Measurements from ENCODE around the gene ETV6.

ETV6 gene

DNA sequence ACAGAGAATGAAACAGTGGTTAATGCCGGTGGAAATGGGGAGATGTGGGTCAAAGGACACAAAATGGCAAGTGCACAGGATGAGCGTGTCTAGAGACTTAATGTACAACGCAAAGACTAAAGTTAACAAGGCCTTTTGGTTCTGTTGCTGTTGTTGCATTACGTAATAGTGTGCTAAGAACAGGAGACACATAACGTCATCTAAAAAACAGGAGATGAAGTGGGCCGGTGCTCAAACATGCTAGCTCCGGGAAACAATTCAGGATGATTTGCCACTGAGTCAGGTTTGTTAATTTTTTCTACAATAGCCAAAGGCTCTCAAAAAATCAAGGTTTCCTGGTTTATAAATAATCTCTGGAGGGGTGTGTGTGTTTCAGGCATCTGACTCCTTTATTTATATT lies 55.5 kb downstream of the ETV6 start:
- no peak overlapping the region for H3K4me3 ChIP-seq (ENCODE audit: low read depth, low read length)
- H3K36me3 ChIP-seq (ENCODE audit: control insufficient read depth, insufficient read depth, low read length) = no peaks in the 10 kb centered on the region
- no peaks in the 10 kb centered on the region for H3K27me3 ChIP-seq (ENCODE audit: control insufficient read depth, insufficient read depth, low read length)
- H3K27ac ChIP-seq (ENCODE audit: low read depth, low read length) = no peak overlapping the region
- H3K9ac ChIP-seq (ENCODE audit: low read length) = no peak overlapping the region
- H3K9me3 ChIP-seq (ENCODE audit: control insufficient read depth, insufficient read depth, low read depth, low read length) = no peaks in the 10 kb centered on the region
- peaks cover 28% of the 10 kb centered on the region for H3K4me1 ChIP-seq (ENCODE audit: control insufficient read depth, insufficient read depth, low read length)

- no peaks in the 10 kb centered on the region for H3K36me3 ChIP-seq (ENCODE audit: control insufficient read depth, insufficient read depth, low read length)
- no peaks in the 10 kb centered on the region for H3K27me3 ChIP-seq (ENCODE audit: control insufficient read depth, insufficient read depth, low read length)
- no peak overlapping the region for H3K27ac ChIP-seq (ENCODE audit: low read depth, low read length)
- no peak overlapping the region for H3K4me3 ChIP-seq (ENCODE audit: low read depth, low read length)
- H3K9ac ChIP-seq (ENCODE audit: low read length) = no peak overlapping the region
- peaks cover 16% of the 10 kb centered on the region for H3K4me1 ChIP-seq (ENCODE audit: control insufficient read depth, insufficient read depth, low read length)
- H3K9me3 ChIP-seq (ENCODE audit: control insufficient read depth, insufficient read depth, low read depth, low read length) = no peaks in the 10 kb centered on the region
Observed at GRCh38 chr12:11706509-11707379, 57.3 kb downstream of the ETV6 start.

DNA sequence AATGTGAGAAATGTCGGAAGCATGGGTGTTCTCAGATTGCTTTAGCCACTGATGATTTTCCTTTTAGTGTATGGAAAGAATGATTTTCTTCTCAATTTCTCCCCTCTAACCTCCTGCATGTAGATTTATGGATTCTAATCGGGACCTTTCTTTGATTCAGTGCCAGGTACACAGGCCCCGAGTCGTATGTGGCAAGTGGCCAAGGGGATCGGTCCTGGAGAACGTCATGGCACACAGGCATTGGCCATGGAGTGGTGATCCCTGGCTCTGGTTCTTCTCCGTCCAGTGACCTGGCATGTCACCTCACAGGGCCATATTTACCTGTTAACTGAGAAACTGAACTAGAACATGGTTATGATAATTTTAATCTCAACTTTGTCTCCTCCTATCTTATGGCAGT lies 58.1 kb downstream of the ETV6 start:
- H3K27me3 ChIP-seq (ENCODE audit: control insufficient read depth, insufficient read depth, low read length) = no peaks in the 10 kb centered on the region
- H3K9ac ChIP-seq (ENCODE audit: low read length) = no peak overlapping the region
- no peaks in the 10 kb centered on the region for H3K36me3 ChIP-seq (ENCODE audit: control insufficient read depth, insufficient read depth, low read length)
- H3K4me3 ChIP-seq (ENCODE audit: low read depth, low read length) = no peak overlapping the region
- no peak overlapping the region for H3K27ac ChIP-seq (ENCODE audit: low read depth, low read length)
- no peaks in the 10 kb centered on the region for H3K9me3 ChIP-seq (ENCODE audit: control insufficient read depth, insufficient read depth, low read depth, low read length)
- peaks cover 14% of the 10 kb centered on the region for H3K4me1 ChIP-seq (ENCODE audit: control insufficient read depth, insufficient read depth, low read length)

DNA sequence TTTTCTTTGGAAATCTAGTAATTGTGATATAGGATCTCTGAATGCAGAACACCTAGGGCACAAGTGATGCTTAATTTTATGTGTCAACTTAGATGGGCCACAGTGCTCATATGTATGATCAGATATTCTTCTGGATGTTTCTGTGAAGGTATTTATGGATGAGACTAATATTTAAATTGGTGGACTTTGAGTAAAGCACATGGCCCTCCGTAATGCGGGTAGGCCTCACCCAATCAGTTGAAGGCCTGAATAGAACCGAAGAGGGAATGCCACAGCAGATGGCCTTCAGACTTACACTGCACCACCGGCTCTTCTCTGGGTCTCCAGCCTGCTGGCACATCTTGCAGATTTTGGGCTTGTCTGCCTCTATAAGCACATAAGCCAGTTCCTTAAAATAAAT lies 60.0 kb downstream of the ETV6 start:
- Histone ChIP-seq H3K27ac (ENCODE audit: low read depth, low read length) (no peak overlapping the region), H3K9ac (ENCODE audit: low read length) (no peak overlapping the region), H3K36me3 (ENCODE audit: control insufficient read depth, insufficient read depth, low read length) (no peaks in the 10 kb centered on the region), H3K4me3 (ENCODE audit: low read depth, low read length) (no peak overlapping the region), H3K9me3 (ENCODE audit: control insufficient read depth, insufficient read depth, low read depth, low read length) (no peaks in the 10 kb centered on the region), H3K27me3 (ENCODE audit: control insufficient read depth, insufficient read depth, low read length) (no peaks in the 10 kb centered on the region), H3K4me1 (ENCODE audit: control insufficient read depth, insufficient read depth, low read length) (peaks cover 14% of the 10 kb centered on the region)

DNA sequence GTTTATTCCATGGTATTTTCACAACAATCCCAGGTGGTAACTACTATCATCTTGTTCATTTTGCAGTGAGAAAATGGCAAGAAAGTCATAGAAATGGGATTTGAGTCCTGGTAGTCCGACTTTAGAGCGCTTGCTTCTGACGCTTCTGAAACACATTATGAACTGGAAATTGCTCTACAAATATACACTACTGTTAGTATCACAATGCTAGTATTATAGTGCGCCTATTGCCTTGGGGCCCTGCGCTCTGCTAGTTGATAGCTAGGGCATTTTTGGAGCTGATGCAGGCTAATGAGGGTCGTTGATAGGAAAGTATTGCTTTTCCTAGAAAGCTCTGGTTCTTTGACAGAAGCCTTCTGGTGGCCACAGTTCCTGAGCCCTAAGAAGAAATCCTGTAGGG lies 61.0 kb downstream of the ETV6 start:
- Histone ChIP-seq H3K4me1 (ENCODE audit: control insufficient read depth, insufficient read depth, low read length) (peaks cover 14% of the 10 kb centered on the region), H3K36me3 (ENCODE audit: control insufficient read depth, insufficient read depth, low read length) (no peaks in the 10 kb centered on the region), H3K4me3 (ENCODE audit: low read depth, low read length) (no peak overlapping the region), H3K27me3 (ENCODE audit: control insufficient read depth, insufficient read depth, low read length) (no peaks in the 10 kb centered on the region), H3K27ac (ENCODE audit: low read depth, low read length) (no peak overlapping the region), H3K9ac (ENCODE audit: low read length) (no peak overlapping the region), H3K9me3 (ENCODE audit: control insufficient read depth, insufficient read depth, low read depth, low read length) (no peaks in the 10 kb centered on the region)

DNA sequence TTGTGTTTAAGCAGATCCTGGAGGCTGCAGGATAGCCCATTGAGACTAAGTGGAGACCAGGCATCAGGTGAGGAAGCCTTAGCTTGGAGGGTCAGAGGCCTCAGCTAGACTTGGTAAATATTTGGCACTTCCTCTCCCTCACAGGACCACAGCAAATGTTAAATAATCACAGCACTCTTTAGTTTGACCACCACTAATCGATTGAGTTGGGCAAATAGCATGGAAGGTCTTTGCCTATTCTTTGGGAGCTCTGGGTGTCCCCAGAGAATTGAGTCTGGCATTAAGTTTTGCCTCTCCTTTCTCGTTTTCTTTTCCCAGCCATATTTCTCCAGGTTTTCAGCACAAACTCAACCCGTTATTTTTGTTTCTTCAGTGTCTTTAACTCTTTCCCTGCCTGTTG lies 61.4 kb downstream of the ETV6 start:
- Histone ChIP-seq H3K9me3 (ENCODE audit: control insufficient read depth, insufficient read depth, low read depth, low read length) (no peaks in the 10 kb centered on the region), H3K27me3 (ENCODE audit: control insufficient read depth, insufficient read depth, low read length) (no peaks in the 10 kb centered on the region), H3K36me3 (ENCODE audit: control insufficient read depth, insufficient read depth, low read length) (no peaks in the 10 kb centered on the region), H3K4me1 (ENCODE audit: control insufficient read depth, insufficient read depth, low read length) (peaks cover 10% of the 10 kb centered on the region), H3K4me3 (ENCODE audit: low read depth, low read length) (no peak overlapping the region), H3K27ac (ENCODE audit: low read depth, low read length) (no peak overlapping the region), H3K9ac (ENCODE audit: low read length) (no peak overlapping the region)

GRCh38 chr12:11711651-11712327 lies 62.3 kb downstream of the ETV6 start:
- H3K9ac ChIP-seq (ENCODE audit: low read length) = no peak overlapping the region
- no peaks in the 10 kb centered on the region for H3K27me3 ChIP-seq (ENCODE audit: control insufficient read depth, insufficient read depth, low read length)
- H3K4me1 ChIP-seq (ENCODE audit: control insufficient read depth, insufficient read depth, low read length) = peaks cover 4% of the 10 kb centered on the region
- H3K36me3 ChIP-seq (ENCODE audit: control insufficient read depth, insufficient read depth, low read length) = no peaks in the 10 kb centered on the region
- H3K4me3 ChIP-seq (ENCODE audit: low read depth, low read length) = no peak overlapping the region
- H3K9me3 ChIP-seq (ENCODE audit: control insufficient read depth, insufficient read depth, low read depth, low read length) = no peaks in the 10 kb centered on the region
- no peak overlapping the region for H3K27ac ChIP-seq (ENCODE audit: low read depth, low read length)

DNA sequence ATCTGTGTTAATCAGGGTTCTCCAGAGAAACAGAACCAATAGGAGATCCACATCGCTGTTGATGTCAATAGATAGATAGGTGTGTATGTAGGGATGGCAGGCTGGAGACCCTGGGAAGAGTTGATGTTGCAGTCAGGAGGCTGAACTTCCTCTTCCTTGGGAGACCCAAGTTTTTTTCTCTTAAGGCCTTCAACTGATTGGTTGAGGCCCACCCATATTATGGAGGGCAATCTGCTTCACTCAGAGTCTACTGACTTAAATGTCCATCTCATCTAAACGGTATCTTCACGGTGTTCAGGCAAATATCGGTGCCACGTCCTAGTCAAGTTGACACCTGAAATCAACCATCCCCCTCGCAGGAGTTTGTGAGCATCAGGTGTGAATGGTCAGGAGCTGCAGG lies 63.0 kb downstream of the ETV6 start:
- no peak overlapping the region for H3K9ac ChIP-seq (ENCODE audit: low read length)

DNA sequence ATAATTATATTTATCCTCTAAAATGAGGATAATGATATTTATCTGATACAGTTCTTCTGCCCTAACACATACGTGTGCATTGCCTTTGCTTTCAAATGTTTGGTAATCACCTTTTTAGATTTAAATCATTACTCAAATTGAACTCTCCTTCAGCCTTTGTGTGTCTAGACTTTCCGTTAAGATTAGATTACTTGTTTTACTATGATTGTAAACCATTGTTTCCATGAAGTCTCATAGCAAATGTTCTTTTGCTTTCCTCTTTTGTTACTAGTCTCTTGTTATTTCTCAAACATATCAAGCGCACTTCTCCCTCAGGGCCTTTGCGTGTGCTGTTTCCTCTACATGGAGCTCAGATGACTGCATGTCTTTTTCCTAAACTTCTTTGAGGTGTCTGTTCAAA lies 63.7 kb downstream of the ETV6 start:
- no peaks in the 10 kb centered on the region for H3K36me3 ChIP-seq (ENCODE audit: control insufficient read depth, insufficient read depth, low read length)
- H3K27ac ChIP-seq (ENCODE audit: low read depth, low read length) = no peak overlapping the region
- no peak overlapping the region for H3K9ac ChIP-seq (ENCODE audit: low read length)
- H3K9me3 ChIP-seq (ENCODE audit: control insufficient read depth, insufficient read depth, low read depth, low read length) = no peaks in the 10 kb centered on the region
- H3K4me3 ChIP-seq (ENCODE audit: low read depth, low read length) = no peak overlapping the region
- no peaks in the 10 kb centered on the region for H3K27me3 ChIP-seq (ENCODE audit: control insufficient read depth, insufficient read depth, low read length)
- H3K4me1 ChIP-seq (ENCODE audit: control insufficient read depth, insufficient read depth, low read length) = peaks cover 13% of the 10 kb centered on the region; the same call in 1 of the 2 replicates

More for the DNA sequence above, 63.0 kb downstream of the ETV6 start:
- Histone ChIP-seq H3K4me1 (ENCODE audit: control insufficient read depth, insufficient read depth, low read length) (peaks cover 9% of the 10 kb centered on the region; the same call in 1 of the 2 replicates), H3K9me3 (ENCODE audit: control insufficient read depth, insufficient read depth, low read depth, low read length) (no peaks in the 10 kb centered on the region), H3K4me3 (ENCODE audit: low read depth, low read length) (no peak overlapping the region), H3K36me3 (ENCODE audit: control insufficient read depth, insufficient read depth, low read length) (no peaks in the 10 kb centered on the region), H3K27me3 (ENCODE audit: control insufficient read depth, insufficient read depth, low read length) (no peaks in the 10 kb centered on the region), H3K27ac (ENCODE audit: low read depth, low read length) (no peak overlapping the region)

DNA sequence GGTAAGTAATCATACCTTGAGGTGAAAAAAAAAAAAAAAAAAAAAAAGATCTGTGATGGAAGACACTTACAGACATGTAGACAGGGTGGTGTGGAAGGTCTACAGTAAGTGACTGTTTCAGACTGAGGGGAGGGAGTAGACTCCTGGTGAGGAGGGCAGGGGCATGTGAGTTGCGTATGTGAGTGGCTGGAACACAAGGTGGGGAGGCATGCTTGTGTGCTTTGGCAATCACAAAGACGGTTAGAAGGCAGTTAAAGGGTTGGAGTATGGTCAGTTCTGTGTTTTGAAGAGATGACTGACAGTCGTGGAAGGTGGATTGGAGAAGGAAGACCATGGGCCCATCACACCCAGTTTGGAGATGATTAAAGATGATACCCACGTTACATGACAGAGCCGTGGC lies 65.2 kb downstream of the ETV6 start:
- H3K9ac ChIP-seq (ENCODE audit: low read length) = no peak overlapping the region
- H3K27me3 ChIP-seq (ENCODE audit: control insufficient read depth, insufficient read depth, low read length) = no peaks in the 10 kb centered on the region
- peaks cover 23% of the 10 kb centered on the region for H3K4me1 ChIP-seq (ENCODE audit: control insufficient read depth, insufficient read depth, low read length)
- no peak overlapping the region for H3K4me3 ChIP-seq (ENCODE audit: low read depth, low read length)
- no peaks in the 10 kb centered on the region for H3K9me3 ChIP-seq (ENCODE audit: control insufficient read depth, insufficient read depth, low read depth, low read length)
- H3K27ac ChIP-seq (ENCODE audit: low read depth, low read length) = no peak overlapping the region
- H3K36me3 ChIP-seq (ENCODE audit: control insufficient read depth, insufficient read depth, low read length) = no peaks in the 10 kb centered on the region

GRCh38 chr12:11715621-11716020 lies 66.1 kb downstream of the ETV6 start:
- Histone ChIP-seq H3K4me1 (ENCODE audit: control insufficient read depth, insufficient read depth, low read length) (peaks cover 29% of the 10 kb centered on the region), H3K9me3 (ENCODE audit: control insufficient read depth, insufficient read depth, low read depth, low read length) (no peaks in the 10 kb centered on the region), H3K9ac (ENCODE audit: low read length) (no peak overlapping the region), H3K27me3 (ENCODE audit: control insufficient read depth, insufficient read depth, low read length) (no peaks in the 10 kb centered on the region), H3K27ac (ENCODE audit: low read depth, low read length) (no peak overlapping the region), H3K36me3 (ENCODE audit: control insufficient read depth, insufficient read depth, low read length) (no peaks in the 10 kb centered on the region), H3K4me3 (ENCODE audit: low read depth, low read length) (no peak overlapping the region)

Data from HUES6 (cell line).